Endothelial cell (in vitro differentiated cells): Measurements from ENCODE around the gene TTC7B. TPM values are rescaled to one million over a fixed set of nuclear protein-coding genes. Genes with fewer than 3 reads are reported as not detected.

Experiments
- DNase-seq: peaks from one replicate; pipeline ENCODE4 v3.0.0; 2021; ENCODE audit warnings: low spot score
- H3K27ac Mint-ChIP-seq: one replicate; pipeline ENCODE4 v1.8.0; 2021; ENCODE audit warnings: mixed read lengths, inconsistent platforms; ENCODE audit not compliant: unreplicated experiment
- H3K27me3 Mint-ChIP-seq: one replicate; pipeline ENCODE4 v1.8.0; 2021; ENCODE audit warnings: mild to moderate bottlenecking, moderate library complexity, mixed read lengths, inconsistent platforms; ENCODE audit not compliant: unreplicated experiment
- H3K36me3 Mint-ChIP-seq: one replicate; pipeline ENCODE4 v1.8.0; 2021; ENCODE audit warnings: mild to moderate bottlenecking, low read depth, mixed read lengths, inconsistent platforms; ENCODE audit not compliant: unreplicated experiment
- H3K4me1 Mint-ChIP-seq: one replicate; pipeline ENCODE4 v1.8.0; 2021; ENCODE audit warnings: mild to moderate bottlenecking, mixed read lengths, inconsistent platforms; ENCODE audit not compliant: unreplicated experiment
- H3K4me3 Mint-ChIP-seq: one replicate; pipeline ENCODE4 v1.8.0; 2021; ENCODE audit warnings: mild to moderate bottlenecking, mixed read lengths, inconsistent platforms; ENCODE audit not compliant: unreplicated experiment
- H3K9me3 Mint-ChIP-seq: one replicate; pipeline ENCODE4 v1.8.0; 2021; ENCODE audit warnings: mixed read lengths, inconsistent platforms; ENCODE audit not compliant: unreplicated experiment
- total RNA-seq: library from RNA; stranded (reverse); fragmentation: NEBNext Ultra II Directional; extraction: Animal tissue kit (Norgen Biotek cat#: 25700); gene quantifications from one replicate; pipeline ENCODE4 v1.2.1, GENCODE V29; 2021; ENCODE audit not compliant: unreplicated experiment
- TF ChIP-seq, protein P1 (sequence below): fragments of 200-600 bp; sonication (generic); IDR thresholded peaks from one replicate; pipeline ENCODE4 v1.5.0; 2021; ENCODE audit warnings: antibody characterized with exemption; ENCODE audit not compliant: unreplicated experiment

TTC7B gene
- total RNA-seq, 1 donor from 2014 or later, result 93.5 TPM

DNA sequence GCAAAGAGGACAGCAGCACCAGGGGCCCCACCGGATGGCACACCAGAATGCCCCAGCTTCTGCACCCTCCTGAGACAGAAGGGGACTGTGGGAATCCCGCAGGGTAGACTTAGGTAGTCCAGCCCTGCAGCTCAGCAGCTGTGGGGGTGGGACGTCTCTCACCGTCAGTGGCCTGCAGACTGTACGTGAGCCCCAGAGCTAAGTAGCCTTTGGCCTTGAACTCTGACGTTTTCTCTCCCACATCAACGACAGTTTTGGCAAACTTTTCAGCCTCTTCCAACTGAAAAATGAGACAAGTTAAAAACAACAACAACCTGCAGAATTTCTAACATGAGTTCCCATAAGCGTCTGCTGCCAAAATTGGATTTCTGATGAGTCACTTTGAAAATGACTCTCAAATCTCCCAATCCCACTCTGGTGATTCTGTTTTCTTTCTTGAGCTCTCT, 161.4 kb downstream of the TTC7B start:
- Mint-ChIP-seq H3K36me3 (peaks cover 33% of the 10 kb centered on the region), H3K9me3 (no peaks in the 10 kb centered on the region), H3K27me3 (peaks cover 1% of the 10 kb centered on the region), H3K4me1 (peaks cover 3% of the 10 kb centered on the region), H3K27ac (no peak overlapping the region), H3K4me3 (no peak overlapping the region)
- no peak for DNase-seq
- TF ChIP-seq, protein P1, sequence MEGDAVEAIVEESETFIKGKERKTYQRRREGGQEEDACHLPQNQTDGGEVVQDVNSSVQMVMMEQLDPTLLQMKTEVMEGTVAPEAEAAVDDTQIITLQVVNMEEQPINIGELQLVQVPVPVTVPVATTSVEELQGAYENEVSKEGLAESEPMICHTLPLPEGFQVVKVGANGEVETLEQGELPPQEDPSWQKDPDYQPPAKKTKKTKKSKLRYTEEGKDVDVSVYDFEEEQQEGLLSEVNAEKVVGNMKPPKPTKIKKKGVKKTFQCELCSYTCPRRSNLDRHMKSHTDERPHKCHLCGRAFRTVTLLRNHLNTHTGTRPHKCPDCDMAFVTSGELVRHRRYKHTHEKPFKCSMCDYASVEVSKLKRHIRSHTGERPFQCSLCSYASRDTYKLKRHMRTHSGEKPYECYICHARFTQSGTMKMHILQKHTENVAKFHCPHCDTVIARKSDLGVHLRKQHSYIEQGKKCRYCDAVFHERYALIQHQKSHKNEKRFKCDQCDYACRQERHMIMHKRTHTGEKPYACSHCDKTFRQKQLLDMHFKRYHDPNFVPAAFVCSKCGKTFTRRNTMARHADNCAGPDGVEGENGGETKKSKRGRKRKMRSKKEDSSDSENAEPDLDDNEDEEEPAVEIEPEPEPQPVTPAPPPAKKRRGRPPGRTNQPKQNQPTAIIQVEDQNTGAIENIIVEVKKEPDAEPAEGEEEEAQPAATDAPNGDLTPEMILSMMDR, result no peak

DNA sequence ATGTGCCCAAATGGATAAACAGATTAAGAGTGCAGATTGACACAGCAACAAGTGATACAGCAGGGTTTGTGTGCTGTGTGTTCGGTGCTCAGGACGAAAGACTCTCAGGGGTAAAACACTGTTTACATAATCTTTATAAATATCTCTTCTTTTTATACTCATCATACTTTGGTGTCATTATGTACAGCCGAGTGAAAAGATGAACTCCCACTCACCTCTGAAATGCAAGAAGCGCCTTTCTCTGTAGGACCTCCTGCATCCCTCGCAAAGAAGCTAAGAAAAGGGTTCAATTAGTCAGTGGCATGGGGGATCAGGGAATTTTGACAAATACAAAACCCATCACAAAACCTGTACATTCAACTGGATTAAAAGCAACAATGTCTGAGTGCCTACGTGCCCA, 163.6 kb downstream of the TTC7B start:
- DNase-seq, result no peak
- Mint-ChIP-seq H3K4me3 (no peak overlapping the region), H3K4me1 (peaks cover 6% of the 10 kb centered on the region), H3K9me3 (no peaks in the 10 kb centered on the region), H3K36me3 (peaks cover 14% of the 10 kb centered on the region), H3K27ac (no peak overlapping the region), H3K27me3 (peaks cover 7% of the 10 kb centered on the region)
- TF ChIP-seq, protein P1, result no peak

DNA sequence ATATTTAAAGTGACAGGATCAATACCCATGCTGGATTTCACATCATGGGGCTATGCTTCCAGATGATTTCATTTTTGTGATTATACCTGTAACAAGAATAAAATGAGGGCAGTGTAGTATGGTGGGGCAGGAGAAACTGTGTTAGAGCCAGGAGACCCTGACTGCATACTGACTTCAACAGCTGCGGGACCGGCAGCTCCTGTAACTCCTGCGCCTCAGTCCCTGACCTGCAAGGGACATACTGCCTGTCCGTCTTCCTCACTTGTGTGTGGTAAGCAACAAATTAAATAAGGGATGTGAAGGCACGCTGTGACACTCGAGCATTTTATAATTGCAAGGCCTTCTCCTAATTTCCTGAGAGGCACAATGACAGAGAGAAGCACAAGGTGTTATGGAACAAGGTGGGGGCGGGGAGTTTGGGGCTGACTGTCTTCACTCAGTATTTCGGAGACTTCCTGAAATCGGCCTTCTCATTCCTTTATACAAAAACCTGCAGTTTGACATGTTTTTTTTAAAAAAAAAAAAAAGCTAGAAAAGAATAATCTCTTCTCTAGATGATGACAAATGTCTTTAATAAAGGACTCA, 164.2 kb downstream of the TTC7B start:
- Mint-ChIP-seq H3K9me3 (no peaks in the 10 kb centered on the region), H3K27me3 (peaks cover 7% of the 10 kb centered on the region), H3K4me3 (no peak overlapping the region), H3K4me1 (peaks cover 6% of the 10 kb centered on the region), H3K27ac (no peak overlapping the region), H3K36me3 (peaks cover 14% of the 10 kb centered on the region)
- TF ChIP-seq, protein P1, result no peak
- no peak for DNase-seq

DNA sequence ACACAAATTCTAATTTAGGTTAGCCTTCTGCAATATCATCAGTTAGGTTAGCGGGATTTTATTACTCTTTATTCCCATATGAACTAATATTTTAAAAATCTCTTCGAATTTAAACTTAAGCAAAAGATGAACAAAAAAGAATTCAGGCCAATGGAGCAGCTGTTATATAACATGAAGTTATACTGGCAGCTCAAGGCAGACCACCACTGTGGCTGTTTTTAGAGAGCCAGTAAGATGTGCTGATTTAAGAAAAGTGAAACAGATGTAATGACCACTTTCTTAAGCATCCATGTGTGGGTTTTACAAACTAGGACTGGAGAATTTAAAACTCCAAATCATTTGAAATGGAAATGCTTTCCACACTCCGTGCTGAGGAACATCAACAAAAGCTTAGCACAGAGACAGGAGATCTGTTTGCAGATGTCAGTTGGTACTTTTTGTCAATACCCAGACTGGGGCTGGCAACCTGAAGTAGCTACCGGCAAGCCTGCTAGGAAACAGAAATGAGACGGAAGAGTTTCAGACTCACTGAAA, 164.9 kb downstream of the TTC7B start:
- no peaks in the 10 kb centered on the region for H3K9me3 Mint-ChIP-seq
- H3K27ac Mint-ChIP-seq, result no peak overlapping the region
- no peak for DNase-seq
- H3K4me1 Mint-ChIP-seq, result peaks cover 6% of the 10 kb centered on the region
- TF ChIP-seq, protein P1, result no peak
- H3K27me3 Mint-ChIP-seq, result peaks cover 7% of the 10 kb centered on the region
- H3K36me3 Mint-ChIP-seq, result peaks cover 16% of the 10 kb centered on the region
- no peak overlapping the region for H3K4me3 Mint-ChIP-seq

DNA sequence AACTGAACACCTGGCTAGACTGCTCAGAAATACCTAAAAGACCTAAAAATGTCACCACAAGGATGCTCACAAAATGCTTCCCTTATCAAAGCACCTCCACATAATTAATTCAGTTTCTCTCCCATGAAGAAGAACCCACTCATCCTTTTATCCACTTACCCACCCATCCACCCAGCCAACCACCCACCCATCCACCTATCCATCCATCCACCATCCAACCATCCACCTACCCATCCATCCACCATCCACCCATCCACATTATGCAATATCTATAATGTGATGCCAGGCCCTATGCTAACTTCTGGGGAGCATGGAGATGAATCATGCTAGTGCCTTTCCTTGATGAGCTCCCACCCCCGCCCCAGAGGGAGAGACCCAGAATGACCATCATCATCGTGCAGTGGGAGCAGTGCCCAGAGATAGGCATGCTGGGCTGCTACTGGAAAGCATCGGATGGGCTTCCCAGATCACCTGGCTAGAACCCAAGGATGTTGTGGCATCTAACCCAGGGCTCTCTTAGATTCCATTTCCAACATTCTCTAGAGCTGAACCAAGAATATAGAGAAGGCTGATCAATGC, 166.6 kb downstream of the TTC7B start:
- Mint-ChIP-seq H3K4me1 (peaks cover 6% of the 10 kb centered on the region), H3K36me3 (peaks cover 15% of the 10 kb centered on the region)

More for the DNA sequence above, 166.6 kb downstream of the TTC7B start:
- Mint-ChIP-seq H3K27ac (no peak overlapping the region), H3K27me3 (peaks cover 7% of the 10 kb centered on the region), H3K9me3 (no peaks in the 10 kb centered on the region), H3K4me3 (no peak overlapping the region)
- TF ChIP-seq, protein P1, result no peak
- DNase-seq, result no peak
